SK-N-SH treated with all-trans-retinoic acid at 6 μM for 48 hours (cell line): ENCODE measurements around the gene KLB.
"Not testable (repeated sequence)": the region's sequence is repeated elsewhere in the genome, so short reads cannot be mapped to it uniquely, and the experiment has no call there.

Experiments used
- ATAC-seq: fragments of 200-7000 bp; cut with Tn5 transposase; 3 replicates; pipeline ENCODE4 v1.9.1; 2020; ENCODE audit warnings: mild to moderate bottlenecking, moderate library complexity
- CSDC2 ChIP-seq: fragments of 250-450 bp; sonication (Bioruptor Pico); IDR thresholded peaks from 2 replicates; pipeline ENCODE4 v1.5.0; 2020; ENCODE audit warnings: mild to moderate bottlenecking, moderate library complexity
- CSRNP3 ChIP-seq: fragments of 250-450 bp; sonication (Bioruptor Pico); IDR thresholded peaks from 2 replicates; pipeline ENCODE4 v1.5.1; 2021; ENCODE audit warnings: mild to moderate bottlenecking, moderate library complexity
- OSR1 ChIP-seq: fragments of 250-450 bp; sonication (Bioruptor Pico); IDR thresholded peaks from 2 replicates; pipeline ENCODE4 v1.8.0; 2022; ENCODE audit warnings: moderate library complexity, mild to moderate bottlenecking, inconsistent platforms
- PATZ1 ChIP-seq: fragments of 250-450 bp; sonication (Bioruptor Pico); IDR thresholded peaks from 2 replicates; pipeline ENCODE4 v1.8.0; 2020; ENCODE audit warnings: mild to moderate bottlenecking, moderate library complexity, borderline replicate concordance
- POU6F1 ChIP-seq: fragments of 250-450 bp; sonication (Bioruptor Pico); IDR thresholded peaks from 2 replicates; pipeline ENCODE4 v1.8.0; 2021; ENCODE audit warnings: low read depth, mild to moderate bottlenecking, moderate library complexity, borderline replicate concordance
- PPARA ChIP-seq: fragments of 250-450 bp; sonication (Bioruptor Pico); IDR thresholded peaks from 2 replicates; pipeline ENCODE4 v1.5.0; 2020; ENCODE audit warnings: mild to moderate bottlenecking, borderline replicate concordance
- SNAI2 ChIP-seq: fragments of 250-450 bp; sonication (Bioruptor Pico); IDR thresholded peaks from 2 replicates; pipeline ENCODE4 v1.5.0; 2020; ENCODE audit warnings: mild to moderate bottlenecking, moderate library complexity
- TSHZ2 ChIP-seq: fragments of 250-450 bp; sonication (Bioruptor Pico); IDR thresholded peaks from 2 replicates; pipeline ENCODE4 v1.5.0; 2020; ENCODE audit warnings: mild to moderate bottlenecking, moderate library complexity
- ZFP3 ChIP-seq: fragments of 250-450 bp; sonication (Bioruptor Pico); IDR thresholded peaks from 2 replicates; pipeline ENCODE4 v1.5.0; 2020; ENCODE audit warnings: mild to moderate bottlenecking, moderate library complexity
- ZFP30 ChIP-seq: fragments of 450-650 bp; formaldehyde crosslinking; IDR thresholded peaks from 2 replicates; pipeline ENCODE4 v1.5.0; 2022; ENCODE audit warnings: mild to moderate bottlenecking, moderate library complexity
- ZNF565 ChIP-seq: fragments of 450-650 bp; formaldehyde crosslinking; conservative IDR thresholded peaks from 2 replicates; pipeline ENCODE4 v1.5.0; 2020; ENCODE audit warnings: low read depth, mild to moderate bottlenecking, moderate library complexity
- ZNF70 ChIP-seq: fragments of 450-650 bp; formaldehyde crosslinking; IDR thresholded peaks from 2 replicates; pipeline ENCODE4 v1.5.0; 2020; ENCODE audit warnings: mild to moderate bottlenecking, moderate library complexity
- ZNF8 ChIP-seq: fragments of 450-650 bp; formaldehyde crosslinking; IDR thresholded peaks from 2 replicates; pipeline ENCODE4 v1.5.0; 2020; ENCODE audit warnings: mild to moderate bottlenecking, moderate library complexity

KLB gene

GRCh38 chr4:39367166-39367565, 39.6 kb upstream of the KLB start (continued):
- no peak for TF ChIP-seq SNAI2 (CRISPR knock-in tag)
- no peak for TF ChIP-seq ZNF70 (CRISPR knock-in tag)
- no peak for TF ChIP-seq POU6F1
- no peak for TF ChIP-seq PATZ1 (CRISPR knock-in tag)
- TF ChIP-seq, all 23 proteins: peak for 0

GRCh38 chr4:39369301-39369700, 37.4 kb upstream of the KLB start:
- no peak for ATAC-seq

GRCh38 chr4:39371209-39371608, 35.5 kb upstream of the KLB start:
- not testable (repeated sequence) for ATAC-seq

More at GRCh38 chr4:39369301-39369700, 37.4 kb upstream of the KLB start:
- no peak for TF ChIP-seq ZFP3 (CRISPR knock-in tag)
- no peak for TF ChIP-seq CSRNP3
- TF ChIP-seq ZFP30 (CRISPR knock-in tag) = no peak
- TF ChIP-seq PPARA (CRISPR knock-in tag) = no peak
- TF ChIP-seq POU6F1 = no peak
- TF ChIP-seq TSHZ2 (CRISPR knock-in tag) = no peak
- no peak for TF ChIP-seq ZNF8
- TF ChIP-seq, all 23 proteins: peak for 0

GRCh38 chr4:39375478-39375877, 31.3 kb upstream of the KLB start:
- no peak for ATAC-seq
- no peak for TF ChIP-seq ZFP3 (CRISPR knock-in tag)
- TF ChIP-seq ZFP30 (CRISPR knock-in tag) = no peak
- no peak for TF ChIP-seq ZNF70 (CRISPR knock-in tag)
- no peak for TF ChIP-seq OSR1 (CRISPR knock-in tag)
- TF ChIP-seq PPARA (CRISPR knock-in tag) = no peak
- TF ChIP-seq CSDC2 (CRISPR knock-in tag) = no peak

- no peak for ATAC-seq
- TF ChIP-seq ZNF70 (CRISPR knock-in tag) (no peak), ZNF565 (no peak), TSHZ2 (CRISPR knock-in tag) (no peak), ZFP30 (CRISPR knock-in tag) (no peak)
Observed at GRCh38 chr4:39383690-39384089, 23.0 kb upstream of the KLB start.
